ENCODE results near the gene CTNS.

The CTNS gene

GRCh38 chr17:3622977-3623594 is 13.5 kb upstream of the CTNS start:
- DNase-seq (ENCODE audit: low read depth in 3 of 3): no peak

- no peak for DNase-seq (ENCODE audit: low read depth in 3 of 3)
These were observed 9.5 kb upstream of the CTNS start for GRCh38 chr17:3626831-3627768.

DNA sequence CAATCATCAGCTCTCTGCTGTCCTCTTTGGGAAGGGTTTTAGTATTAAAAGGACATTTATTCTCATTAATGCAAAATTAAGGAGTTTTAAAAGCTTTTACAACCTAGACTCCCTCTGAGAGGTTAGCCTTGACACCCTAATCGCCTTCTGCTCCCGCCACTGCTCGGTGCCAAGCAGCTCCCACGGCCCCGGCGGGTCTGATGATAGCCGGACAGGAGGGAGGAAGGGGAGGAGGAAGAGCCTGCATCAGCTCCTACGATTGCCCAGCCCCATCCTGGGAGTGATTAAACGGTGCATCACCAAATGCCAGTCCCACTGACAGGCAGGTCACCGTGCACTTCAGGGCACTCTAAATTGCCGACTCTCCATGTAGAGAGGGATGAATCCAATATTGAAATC is 8.8 kb upstream of the CTNS start:
- DNase-seq (ENCODE audit: low read depth in 3 of 3): no peak

GRCh38 chr17:3630781-3631180 is 5.8 kb upstream of the CTNS start:
- no peak for DNase-seq (ENCODE audit: low read depth in 3 of 3)

DNA sequence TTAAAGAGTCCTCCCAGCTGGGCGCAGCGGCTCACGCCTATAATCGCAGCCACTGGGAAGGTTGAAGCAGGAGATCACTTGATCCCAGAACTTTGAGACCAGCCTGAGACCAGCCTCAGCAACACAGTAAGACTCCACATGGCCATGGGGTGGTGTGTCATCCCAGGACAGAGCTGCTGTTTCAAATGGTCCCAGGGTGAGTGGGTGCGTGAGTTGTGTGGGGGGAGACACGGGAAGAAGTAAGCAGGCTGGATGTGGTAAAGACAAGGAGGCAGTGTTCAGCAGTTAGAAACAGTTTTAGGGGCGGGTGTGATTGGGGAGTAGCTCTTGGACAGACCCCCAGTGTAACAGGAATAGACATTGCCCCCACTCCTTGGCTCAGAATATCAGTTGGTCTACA is 4.3 kb upstream of the CTNS start:
- no peak for DNase-seq (ENCODE audit: low read depth in 3 of 3)

GRCh38 chr17:3635474-3636153 is 946 bp upstream of the CTNS start:
- no peak for DNase-seq (ENCODE audit: low read depth in 3 of 3)

GRCh38 chr17:3636908-3637373 is 381 bp downstream of the CTNS start:
- DNase-seq (ENCODE audit: low read depth in 3 of 3): no peak

- DNase-seq (ENCODE audit: low read depth in 3 of 3): no peak
These were observed 3.5 kb downstream of the CTNS start for GRCh38 chr17:3639981-3640596.

- DNase-seq (ENCODE audit: low read depth in 3 of 3): no peak
These were observed 4.5 kb downstream of the CTNS start for GRCh38 chr17:3641014-3641413.

- DNase-seq (ENCODE audit: low read depth in 3 of 3): no peak
These were observed 5.3 kb downstream of the CTNS start for GRCh38 chr17:3641717-3642486.

- DNase-seq (ENCODE audit: low read depth in 3 of 3): no peak
These were observed 7.4 kb downstream of the CTNS start for GRCh38 chr17:3643889-3644349.

DNA sequence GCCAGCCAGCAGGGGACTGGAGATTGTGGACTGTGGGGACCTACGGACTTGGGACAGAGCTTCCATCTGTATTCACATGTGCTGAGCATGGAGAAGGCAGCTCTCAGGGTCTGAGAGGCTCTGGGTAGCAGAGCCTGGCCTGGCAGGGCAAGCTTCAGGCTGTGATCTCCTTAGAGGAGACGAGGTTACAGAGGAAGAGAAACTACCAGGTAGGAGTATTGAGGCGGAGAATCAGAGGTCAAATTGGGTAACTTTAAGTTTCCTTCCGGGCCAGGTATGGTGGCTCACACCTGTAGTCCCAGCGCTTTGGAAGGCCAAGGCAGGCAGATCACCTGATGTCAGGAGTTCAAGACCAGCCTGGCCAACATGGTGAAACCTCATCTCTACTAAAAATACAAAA is 8.8 kb downstream of the CTNS start:
- DNase-seq (ENCODE audit: low read depth in 3 of 3): no peak

DNA sequence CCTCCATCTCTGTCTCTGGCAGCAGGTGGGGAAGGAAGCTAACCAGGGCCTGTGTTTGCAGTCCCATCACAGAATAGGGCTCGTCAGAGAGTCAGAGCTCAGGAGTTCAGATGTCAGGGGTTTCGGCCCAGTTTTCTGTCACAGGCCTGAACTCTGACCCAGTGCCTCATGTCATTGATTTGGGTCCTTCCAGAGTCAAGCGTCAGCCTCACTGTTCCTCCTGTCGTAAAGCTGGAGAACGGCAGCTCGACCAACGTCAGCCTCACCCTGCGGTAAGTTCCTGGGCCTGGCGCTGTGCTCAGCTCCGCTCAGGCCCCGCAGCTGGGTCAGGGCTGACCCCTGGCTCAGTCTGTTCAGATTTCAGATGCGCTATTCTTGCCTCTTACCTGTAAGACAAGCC is 10.7 kb downstream of the CTNS start:
- no peak for DNase-seq (ENCODE audit: low read depth in 3 of 3)

DNA sequence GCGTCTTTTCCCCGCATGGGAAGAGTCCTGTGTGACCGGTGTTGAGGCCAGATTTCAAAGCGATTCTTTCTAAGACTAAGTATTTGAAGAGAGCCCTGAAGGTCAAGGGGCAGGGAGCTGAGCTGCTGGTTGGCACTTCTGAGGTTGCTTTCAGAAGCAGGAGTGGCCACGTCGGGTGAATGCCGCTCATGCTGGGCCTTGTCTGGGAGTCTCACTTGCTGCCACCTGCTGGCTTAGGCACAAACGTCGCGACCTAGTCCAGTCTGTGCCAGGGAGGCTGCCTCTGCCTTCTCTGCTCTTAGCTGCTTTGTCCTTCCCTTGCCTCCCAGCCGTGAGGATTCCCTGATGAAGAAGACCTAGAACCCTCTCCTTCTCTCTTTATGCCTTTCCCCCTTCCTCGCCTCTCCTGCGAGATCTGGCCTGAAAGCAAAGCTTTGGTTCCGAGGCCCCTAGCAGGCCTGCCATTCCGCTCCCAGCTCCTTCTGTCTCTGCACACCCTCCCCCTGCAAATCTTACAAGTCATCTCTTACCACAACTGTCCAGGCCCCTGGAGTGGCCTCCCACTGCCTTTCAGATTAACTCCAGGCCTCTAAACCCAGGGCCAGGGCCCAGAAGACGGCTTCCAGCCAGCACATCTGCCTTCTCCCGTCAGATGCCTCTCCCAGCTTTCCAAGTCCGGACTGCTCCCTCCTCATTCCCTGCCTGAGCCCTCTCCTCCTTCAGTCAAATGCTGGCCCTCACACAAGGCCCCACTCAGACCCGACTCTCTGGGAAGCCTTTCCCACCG is 11.4 kb downstream of the CTNS start:
- peak in 1 of 3 experiments; percentile 15 for DNase-seq (ENCODE audit: low read depth in 3 of 3)

DNA sequence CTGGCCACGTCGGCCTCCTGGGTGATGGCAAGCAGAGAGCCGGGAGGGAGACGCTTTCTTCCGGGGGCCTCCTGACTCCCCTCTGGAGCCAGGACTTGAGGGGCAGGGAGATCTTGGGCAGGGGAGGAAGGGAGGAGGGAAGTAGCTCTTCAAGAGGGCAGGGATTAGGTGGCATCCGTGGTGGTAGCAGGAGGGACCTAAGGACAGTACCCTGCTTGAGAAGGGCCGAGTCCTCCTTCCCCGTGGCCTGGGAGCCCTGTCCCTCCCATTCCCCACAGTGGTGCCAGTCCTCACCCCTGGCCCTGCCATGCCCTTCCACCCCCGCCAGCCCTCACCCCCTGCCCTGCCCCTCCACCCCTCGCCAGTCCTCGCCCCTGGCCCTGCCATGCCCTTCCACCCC is 19.2 kb downstream of the CTNS start:
- no peak for DNase-seq (ENCODE audit: low read depth in 3 of 3)

- no peak for DNase-seq (ENCODE audit: low read depth in 3 of 3)
These were observed 19.8 kb downstream of the CTNS start for GRCh38 chr17:3656353-3656752.

DNA sequence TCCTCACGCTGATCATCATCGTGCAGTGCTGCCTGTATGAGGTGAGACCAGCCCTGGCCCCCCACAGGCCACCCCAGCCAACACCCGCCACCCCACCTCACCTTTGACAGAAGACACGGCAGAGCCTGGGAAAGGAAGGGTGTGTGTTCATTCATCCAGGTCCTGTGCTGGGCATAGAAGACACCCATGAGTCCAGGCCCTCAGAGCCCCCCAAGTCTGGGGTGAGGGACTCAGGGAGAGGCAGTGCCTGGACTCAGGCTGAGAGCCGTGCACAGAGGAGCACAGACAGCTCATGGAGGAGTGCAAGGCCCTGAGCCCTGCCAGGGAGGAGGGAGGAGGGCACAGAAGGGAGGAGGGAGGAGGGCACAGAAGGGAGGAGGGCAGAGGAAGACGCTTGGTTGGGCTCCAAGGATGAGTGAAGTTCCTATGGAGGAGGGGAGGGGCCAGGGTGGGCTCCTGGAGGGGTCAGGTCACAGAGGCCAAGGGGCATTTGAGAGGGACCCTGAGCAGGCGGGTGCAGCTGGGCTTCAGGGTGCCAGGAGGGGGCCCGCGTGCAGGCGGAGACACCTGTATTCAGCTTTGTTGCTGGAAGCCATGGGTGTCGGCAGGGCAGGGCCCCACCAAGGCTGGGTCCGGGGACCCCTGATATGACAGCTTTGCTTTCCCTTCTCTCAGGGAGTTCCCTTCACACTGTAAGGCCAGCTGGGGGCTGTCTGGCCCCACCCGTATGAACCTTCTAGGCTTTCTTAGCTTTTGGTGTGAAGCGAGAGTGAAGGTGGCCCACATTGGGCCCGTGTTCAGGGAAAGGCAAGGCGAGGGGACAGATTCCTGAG is 20.4 kb downstream of the CTNS start:
- no peak for DNase-seq (ENCODE audit: low read depth in 3 of 3)

- no peak for DNase-seq (ENCODE audit: low read depth in 3 of 3)
These were observed 21.0 kb downstream of the CTNS start for GRCh38 chr17:3657588-3657869.

GRCh38 chr17:3657874-3658783 is 21.6 kb downstream of the CTNS start:
- no peak for DNase-seq (ENCODE audit: low read depth in 3 of 3)
